ENCODE results near the gene CEP164.

- TF ChIP-seq POLR2A (IDR thresholded peaks at IDR 0.05) (no peak), CTCF (IDR thresholded peaks at IDR 0.05) (no peak), POLR2AphosphoS5 (IDR thresholded peaks at IDR 0.05) (no peak)
Measured at GRCh38 chr11:117454564-117454917, 126.9 kb downstream of the CEP164 start.

Measured in transverse colon (tissue), 4 donors.